Endothelial cell of umbilical vein (primary cell): Measurements from ENCODE around the gene NFKBIE. TPM values are rescaled to one million over a fixed set of nuclear protein-coding genes. Genes with fewer than 3 reads are reported as not detected.

Experiments
- BruUV-seq: library from RNA; stranded (reverse); fragments of 400-500 nt; replicated peaks from 2 replicates; lab custom pipeline; 2021; lab: Mats Ljungman, UMichigan
- CTCF ChIA-PET: fragments of 300-600, 350-600 bp; sonication (Branson Sonifier 250); formaldehyde crosslinking; loops from one replicate; lab custom pipeline; 2021; ENCODE audit warnings: antibody characterized with exemption, inconsistent platforms; lab: Charles Lee
- POLR2A ChIA-PET: fragments of 300-600, 350-600 bp; sonication (Branson Sonifier 250); formaldehyde crosslinking; loops from one replicate; lab custom pipeline; 2021; ENCODE audit warnings: antibody characterized with exemption, inconsistent platforms; lab: Charles Lee
- DNase-seq: peaks from one replicate; pipeline ENCODE4 v3.0.0-alpha.2; 2011; ENCODE audit warnings: low read depth, low spot score
- FAIRE-seq: peaks from 2 replicates; lab custom pipeline; 2011; peaks lifted over from hg19 to GRCh38; lab: Jason Lieb, UNC
- H2AFZ ChIP-seq: 2 replicates; pipeline ENCODE4 v1.6.0; 2012; ENCODE audit warnings: low read depth, low read length, control low read depth, inconsistent platforms
- H3K27ac ChIP-seq: 2 replicates; pipeline ENCODE4 v1.5.1; 2011; ENCODE audit warnings: low read depth, mild to moderate bottlenecking, control low read depth, low read length, moderate library complexity; ENCODE audit not compliant: insufficient read depth
- H3K27me3 ChIP-seq, 2 experiments: 2 replicates each; pipeline versions ENCODE4 v1.6.0 to v1.6.1; 2011; ENCODE audit warnings: low read length in 2 of 2, mixed read lengths in 1 of 2; ENCODE audit not compliant: control insufficient read depth in 2 of 2, insufficient read depth in 2 of 2
- H3K36me3 ChIP-seq, 2 experiments: 2 replicates in 1 of 2; 3 replicates in 1 of 2; pipeline ENCODE4 v1.5.1; 2011; ENCODE audit warnings: low read length in 2 of 2, mild to moderate bottlenecking in 1 of 2, moderate library complexity in 1 of 2; ENCODE audit not compliant: control insufficient read depth in 2 of 2, insufficient read depth in 2 of 2; ENCODE audit errors: extremely low read depth in 1 of 2
- H3K4me1 ChIP-seq: 3 replicates; pipeline ENCODE4 v1.5.1; 2011; ENCODE audit warnings: mild to moderate bottlenecking, low read length; ENCODE audit not compliant: control insufficient read depth, insufficient read depth; ENCODE audit errors: extremely low read depth
- H3K4me2 ChIP-seq: 2 replicates; pipeline ENCODE4 v1.6.1; 2011; ENCODE audit warnings: low read length, control low read depth, mixed read lengths; ENCODE audit not compliant: insufficient read depth
- H3K4me3 ChIP-seq, 3 experiments: fragments of 200-600 bp in 1 of 3; sonication (generic), shearing (Covaris generic) in 1 of 3; replicated peaks in 1 of 3; 2 replicates each; pipeline ENCODE4 v1.5.1; 2011 to 2016; ENCODE audit warnings: control low read depth in 3 of 3, low read length in 3 of 3, mild to moderate bottlenecking in 2 of 3, inconsistent platforms in 1 of 3, low read depth in 1 of 3, moderate library complexity in 1 of 3; ENCODE audit not compliant: insufficient read depth in 1 of 3
- H3K79me2 ChIP-seq: 2 replicates; pipeline ENCODE4 v1.6.0; 2012; ENCODE audit warnings: low read length, inconsistent platforms; ENCODE audit not compliant: control insufficient read depth, insufficient read depth
- H3K9ac ChIP-seq: replicated peaks from 2 replicates; pipeline ENCODE3; 2011; ENCODE audit warnings: low read length, control low read depth; ENCODE audit not compliant: insufficient read depth; ENCODE audit errors: extremely low read depth
- H3K9me1 ChIP-seq: replicated peaks from 3 replicates; pipeline ENCODE4 v1.6.0; 2011; ENCODE audit warnings: mild to moderate bottlenecking, low read length; ENCODE audit not compliant: control insufficient read depth, insufficient read depth; ENCODE audit errors: extremely low read depth
- H3K9me3 ChIP-seq: replicated peaks from 2 replicates; pipeline ENCODE4 v1.5.1; 2012; ENCODE audit warnings: low read length, inconsistent platforms; ENCODE audit not compliant: control insufficient read depth, insufficient read depth
- H4K20me1 ChIP-seq: replicated peaks from 2 replicates; pipeline ENCODE3; 2011; ENCODE audit warnings: mild to moderate bottlenecking, low read length; ENCODE audit not compliant: control insufficient read depth, insufficient read depth; ENCODE audit errors: extremely low read depth
- CTCF ChIP-seq, 2 donors: IDR thresholded peaks; 1 replicate in 1 of 2; 2 replicates in 1 of 2; pipeline ENCODE4 v1.5.1; 2011; ENCODE audit warnings: low read length in 2 of 2, mild to moderate bottlenecking in 2 of 2, moderate library complexity in 2 of 2, control low read depth in 1 of 2, inconsistent platforms in 1 of 2, low read depth in 1 of 2; ENCODE audit not compliant: insufficient read depth in 1 of 2; ENCODE audit errors: extremely low read depth in 1 of 2
- EZH2 ChIP-seq: IDR thresholded peaks from 2 replicates; pipeline ENCODE4 v1.6.1; 2012; ENCODE audit warnings: borderline replicate concordance, low read depth, mild to moderate bottlenecking, moderate library complexity, low read length, inconsistent platforms; ENCODE audit not compliant: severe bottlenecking
- FOS ChIP-seq: IDR thresholded peaks from 2 replicates; pipeline ENCODE4 v1.6.1; 2011; ENCODE audit warnings: mild to moderate bottlenecking, low read length, moderate library complexity, borderline replicate concordance; ENCODE audit not compliant: insufficient read depth
- GATA2 ChIP-seq: IDR thresholded peaks from 2 replicates; pipeline ENCODE4 v1.7.0; 2011; ENCODE audit warnings: low read depth, mild to moderate bottlenecking, moderate library complexity, mixed read lengths, low read length; ENCODE audit not compliant: insufficient read length, insufficient read depth
- JUN ChIP-seq: IDR thresholded peaks from 2 replicates; pipeline ENCODE4 v1.6.1; 2011; ENCODE audit warnings: borderline replicate concordance, low read depth; ENCODE audit not compliant: insufficient read length, insufficient read depth
- MAX ChIP-seq: IDR thresholded peaks from 2 replicates; pipeline ENCODE4 v1.6.1; 2011; ENCODE audit not compliant: insufficient read depth, insufficient read length
- MYC ChIP-seq: IDR thresholded peaks from one replicate; pipeline ENCODE4 v1.6.1; 2011; ENCODE audit warnings: mild to moderate bottlenecking, low read depth, low read length
- POLR2A ChIP-seq: IDR thresholded peaks from 2 replicates; pipeline ENCODE4 v1.6.1; 2012; ENCODE audit warnings: low read depth, mild to moderate bottlenecking, control low read depth, low read length
- POLR2AphosphoS5 ChIP-seq: IDR thresholded peaks from 2 replicates; pipeline ENCODE4 v1.6.1; 2012; ENCODE audit warnings: low read depth, mild to moderate bottlenecking, control low read depth, low read length, moderate library complexity; ENCODE audit not compliant: insufficient read depth
- dilution Hi-C: fragments of 300-500 bp; cut with MboI; formaldehyde crosslinking; loops from one replicate; pipeline ENCODE4 v1.15.0; 2019; ENCODE audit warnings: low sequenced_read_pairs; ENCODE audit not compliant: extremely low pct_ligation_motif_present
- intact Hi-C: fragments of 100-400 bp; cut with micrococcal nuclease; formaldehyde crosslinking; loops from one replicate; pipeline ENCODE4 v1.10.0; 2022
- polyA plus RNA-seq, 4 experiments: library from polyadenylated mRNA; depleted of rRNA in 3 of 4; stranded (reverse) in 3 of 4; unstranded in 1 of 4; fragments of >200 nt; gene quantifications; 2 replicates each; pipeline versions ENCODE4 v1.2.1 to v1.2.3, GENCODE V29; 2011 to 2012; ENCODE audit warnings: missing spikeins in 1 of 4
- total RNA-seq: library from RNA; stranded (reverse); gene quantifications from 2 replicates; pipeline ENCODE4 v1.2.3, GENCODE V29; 2021

NFKBIE gene
- total and polyA plus RNA-seq, 2 donors (not counting 3 experiments of a cell fraction or from before 2014, with no cell fraction given), result 19.0 to 22.6 TPM

- ChIA-PET CTCF (interaction anchor here (1.6 to 5.4 kb wide), 4 partner anchors 13 to 71 kb away, joined by 4 to 38 read pairs (median 12); partner anchors contain the start of gene SLC35B2), POLR2A (no interaction called here)
- peaks cover 1% of the 10 kb centered on the region for H4K20me1 ChIP-seq
- peaks cover 15% of the 10 kb centered on the region for H3K79me2 ChIP-seq
- FAIRE-seq (no peak), DNase-seq (no peak)
- peaks cover 2% of the 10 kb centered on the region for H3K4me1 ChIP-seq
- no peak overlapping the region for H3K4me2 ChIP-seq
- no peak overlapping the region for H3K27ac ChIP-seq
- H3K9me3 ChIP-seq, result no peaks in the 10 kb centered on the region
- no peak overlapping the region for H3K4me3 ChIP-seq
- no peak overlapping the region for H2AFZ ChIP-seq
- H3K9ac ChIP-seq, result no peak overlapping the region
- no peaks in the 10 kb centered on the region for H3K9me1 ChIP-seq
- intact Hi-C loops (no loop called here), dilution Hi-C loops (no loop called here)
- H3K27me3 ChIP-seq, result no peaks in the 10 kb centered on the region
- no TSS peak for BruUV-seq
- H3K36me3 ChIP-seq, result no peaks in the 10 kb centered on the region
- TF ChIP-seq JUN (no peak), MYC (no peak), EZH2 (no peak), FOS (no peak), MAX (no peak)
Observed at GRCh38 chr6:44243345-44243744, 22.0 kb downstream of the NFKBIE start.

- Histone ChIP-seq H4K20me1 (no peaks in the 10 kb centered on the region), H3K79me2 (no peaks in the 10 kb centered on the region), H3K4me2 (no peak overlapping the region), H3K9me1 (no peaks in the 10 kb centered on the region), H3K4me3 (no peak overlapping the region), H3K36me3 (peaks cover 7 to 9% of the 10 kb centered on the region in 2 experiments), H3K4me1 (peaks cover 33% of the 10 kb centered on the region), H3K27me3 (no peaks in the 10 kb centered on the region), H2AFZ (no peak overlapping the region), H3K27ac (no peak overlapping the region), H3K9ac (no peak overlapping the region), H3K9me3 (no peaks in the 10 kb centered on the region)
- BruUV-seq, result no TSS peak
- intact Hi-C loops (loop anchor here (1.0 kb wide), 1 partner anchor 7 kb away; no protein-coding TSS in a partner anchor), dilution Hi-C loops (loop anchor here (10.0 kb wide), 1 partner anchor 134 kb away; no protein-coding TSS in a partner anchor)
- no peak for DNase-seq
- FAIRE-seq, result no peak
- ChIA-PET POLR2A (no interaction called here), CTCF (interaction anchor here (2.1 to 7.2 kb wide), 2 partner anchors 64 to 142 kb away, joined by 16 to 148 read pairs; no protein-coding TSS in a partner anchor)
- TF ChIP-seq POLR2AphosphoS5 (no peak), GATA2 (no peak), POLR2A (no peak), JUN (no peak), CTCF (IDR thresholded peaks at IDR 0.05; ENCODE audit: extremely low read depth in 1 of 2, insufficient read depth in 1 of 2, low read depth in 1 of 2, low read length in 2 of 2) (no peak), MYC (no peak), EZH2 (no peak), FOS (no peak), MAX (no peak)
Observed at GRCh38 chr6:44238687-44239350, 26.5 kb downstream of the NFKBIE start.
